Osteocyte (in vitro differentiated cells): ENCODE data around the gene CLCA2. TPM values are rescaled to one million over a fixed set of nuclear protein-coding genes. Genes with fewer than 3 reads are reported as not detected.

Experiments used
- DNase-seq: peaks from one replicate; pipeline ENCODE4 v3.0.0; 2021; ENCODE audit warnings: mixed read lengths; ENCODE audit not compliant: unreplicated experiment; ENCODE audit errors: extremely low spot score
- H3K27ac Mint-ChIP-seq: one replicate; pipeline ENCODE4 v1.8.0; 2021; ENCODE audit warnings: mild to moderate bottlenecking, mixed read lengths; ENCODE audit not compliant: unreplicated experiment
- H3K27me3 Mint-ChIP-seq: one replicate; pipeline ENCODE4 v1.8.0; 2021; ENCODE audit warnings: mixed read lengths; ENCODE audit not compliant: unreplicated experiment
- H3K36me3 Mint-ChIP-seq: one replicate; pipeline ENCODE4 v1.8.0; 2021; ENCODE audit warnings: mixed read lengths; ENCODE audit not compliant: unreplicated experiment
- H3K4me1 Mint-ChIP-seq: one replicate; pipeline ENCODE4 v1.8.0; 2021; ENCODE audit warnings: mixed read lengths; ENCODE audit not compliant: unreplicated experiment
- H3K4me3 Mint-ChIP-seq: one replicate; pipeline ENCODE4 v1.8.0; 2021; ENCODE audit warnings: mild to moderate bottlenecking, moderate library complexity, mixed read lengths; ENCODE audit not compliant: unreplicated experiment
- H3K9me3 Mint-ChIP-seq: one replicate; pipeline ENCODE4 v1.8.0; 2021; ENCODE audit warnings: mixed read lengths; ENCODE audit not compliant: unreplicated experiment
- total RNA-seq: library from RNA; stranded (reverse); gene quantifications from 2 replicates; pipeline ENCODE4 v1.2.1, GENCODE V29; 2021
- TF ChIP-seq, protein P1 (sequence below): fragments of 200-600 bp; sonication (generic); IDR thresholded peaks from 2 replicates; pipeline ENCODE4 v1.5.0; 2021; ENCODE audit warnings: antibody characterized with exemption, mild to moderate bottlenecking, moderate library complexity

Gene CLCA2
- total RNA-seq, 1 donor from 2014 or later: 0.13 TPM

DNA sequence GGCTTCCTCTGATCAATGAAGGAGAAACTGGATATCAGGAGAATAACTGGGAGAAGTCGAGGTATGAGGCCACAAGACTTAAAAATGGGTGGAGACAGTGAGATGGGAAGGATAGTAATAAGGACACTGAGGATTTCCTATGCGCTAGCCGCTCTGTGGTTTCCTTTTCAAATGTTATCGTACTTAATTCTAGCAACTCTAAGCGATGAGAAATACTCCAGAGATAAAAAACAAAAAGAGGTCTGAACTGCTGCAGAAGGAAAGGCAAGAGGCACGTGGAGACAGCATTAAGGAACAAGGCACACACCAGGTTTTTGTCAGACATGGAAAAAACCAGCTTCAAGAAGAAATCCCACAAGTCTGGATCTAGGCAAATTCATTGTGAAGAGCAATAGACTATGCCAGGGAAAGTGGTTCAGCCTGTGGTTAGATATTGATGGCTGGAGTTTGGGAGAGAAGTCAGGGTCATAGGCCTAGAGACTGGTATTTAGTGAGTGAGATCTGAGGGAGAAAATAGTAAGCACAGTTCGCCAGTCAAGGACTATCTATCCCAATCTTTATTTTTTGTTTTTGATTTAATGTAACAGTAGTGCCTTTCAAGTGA, 5.3 kb downstream of the CLCA2 start:
- Mint-ChIP-seq H3K36me3 (no peaks in the 10 kb centered on the region), H3K27ac (no peak overlapping the region), H3K9me3 (no peaks in the 10 kb centered on the region), H3K27me3 (peaks cover 2% of the 10 kb centered on the region), H3K4me3 (no peak overlapping the region), H3K4me1 (no peaks in the 10 kb centered on the region)
- DNase-seq: no peak
- TF ChIP-seq, protein P1, sequence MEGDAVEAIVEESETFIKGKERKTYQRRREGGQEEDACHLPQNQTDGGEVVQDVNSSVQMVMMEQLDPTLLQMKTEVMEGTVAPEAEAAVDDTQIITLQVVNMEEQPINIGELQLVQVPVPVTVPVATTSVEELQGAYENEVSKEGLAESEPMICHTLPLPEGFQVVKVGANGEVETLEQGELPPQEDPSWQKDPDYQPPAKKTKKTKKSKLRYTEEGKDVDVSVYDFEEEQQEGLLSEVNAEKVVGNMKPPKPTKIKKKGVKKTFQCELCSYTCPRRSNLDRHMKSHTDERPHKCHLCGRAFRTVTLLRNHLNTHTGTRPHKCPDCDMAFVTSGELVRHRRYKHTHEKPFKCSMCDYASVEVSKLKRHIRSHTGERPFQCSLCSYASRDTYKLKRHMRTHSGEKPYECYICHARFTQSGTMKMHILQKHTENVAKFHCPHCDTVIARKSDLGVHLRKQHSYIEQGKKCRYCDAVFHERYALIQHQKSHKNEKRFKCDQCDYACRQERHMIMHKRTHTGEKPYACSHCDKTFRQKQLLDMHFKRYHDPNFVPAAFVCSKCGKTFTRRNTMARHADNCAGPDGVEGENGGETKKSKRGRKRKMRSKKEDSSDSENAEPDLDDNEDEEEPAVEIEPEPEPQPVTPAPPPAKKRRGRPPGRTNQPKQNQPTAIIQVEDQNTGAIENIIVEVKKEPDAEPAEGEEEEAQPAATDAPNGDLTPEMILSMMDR: no peak

- TF ChIP-seq, protein P1: no peak
- no peak for DNase-seq
- Mint-ChIP-seq H3K36me3 (no peaks in the 10 kb centered on the region), H3K27me3 (peaks cover 2% of the 10 kb centered on the region), H3K4me1 (no peaks in the 10 kb centered on the region), H3K27ac (no peak overlapping the region), H3K9me3 (no peaks in the 10 kb centered on the region), H3K4me3 (no peak overlapping the region)
Observed at GRCh38 chr1:86429835-86430234, 5.9 kb downstream of the CLCA2 start.

- no peaks in the 10 kb centered on the region for H3K36me3 Mint-ChIP-seq
- TF ChIP-seq, protein P1: no peak
- DNase-seq: no peak
- peaks cover 2% of the 10 kb centered on the region for H3K27me3 Mint-ChIP-seq
- no peak overlapping the region for H3K4me3 Mint-ChIP-seq
- no peak overlapping the region for H3K27ac Mint-ChIP-seq
- no peaks in the 10 kb centered on the region for H3K9me3 Mint-ChIP-seq
- H3K4me1 Mint-ChIP-seq: no peaks in the 10 kb centered on the region
Observed at GRCh38 chr1:86430376-86430775, 6.4 kb downstream of the CLCA2 start.

DNA sequence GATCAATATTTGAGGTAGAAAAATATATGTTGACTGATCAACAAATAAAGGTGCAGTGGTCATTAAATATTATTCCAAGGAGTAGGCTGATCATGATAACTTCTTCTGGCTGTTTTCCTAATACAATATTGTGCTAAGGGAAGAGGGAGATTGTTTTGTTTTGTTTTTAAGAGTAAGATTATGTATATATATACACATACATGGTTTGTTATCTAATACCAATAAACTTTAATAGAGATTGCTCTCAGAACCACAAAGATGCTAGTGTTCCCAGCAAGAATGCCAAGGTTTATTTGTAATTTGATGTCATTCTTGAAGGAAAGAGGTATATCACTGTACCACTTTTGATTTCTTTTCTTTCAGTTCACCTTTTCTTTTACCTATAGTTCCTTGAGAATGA, 10.1 kb downstream of the CLCA2 start:
- DNase-seq: no peak
- Mint-ChIP-seq H3K4me1 (no peaks in the 10 kb centered on the region), H3K4me3 (no peak overlapping the region), H3K9me3 (no peaks in the 10 kb centered on the region), H3K27me3 (peaks cover 16% of the 10 kb centered on the region), H3K27ac (no peak overlapping the region), H3K36me3 (no peaks in the 10 kb centered on the region)
- TF ChIP-seq, protein P1: no peak

DNA sequence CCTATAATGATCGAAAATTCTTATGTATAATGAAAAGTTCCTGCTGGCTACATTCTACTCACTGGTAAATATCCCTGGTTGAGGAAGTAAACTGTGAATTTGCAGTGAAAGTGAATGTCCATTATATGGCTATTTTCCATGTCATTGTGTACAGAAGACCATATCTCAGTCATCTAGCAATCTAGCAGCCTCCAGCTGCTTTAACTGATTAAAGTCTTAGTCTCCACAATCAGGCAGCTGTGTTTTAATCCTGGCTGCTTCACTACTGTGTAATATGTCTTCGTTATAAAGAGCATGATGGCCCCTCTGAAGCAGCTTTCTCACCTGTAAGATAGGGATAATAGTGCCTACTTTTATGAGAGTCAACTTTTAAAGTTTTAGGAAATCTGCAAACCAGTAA, 11.4 kb downstream of the CLCA2 start:
- Mint-ChIP-seq H3K27ac (no peak overlapping the region), H3K9me3 (no peaks in the 10 kb centered on the region), H3K36me3 (no peaks in the 10 kb centered on the region), H3K27me3 (peaks cover 20% of the 10 kb centered on the region), H3K4me3 (no peak overlapping the region), H3K4me1 (no peaks in the 10 kb centered on the region)
- no peak for DNase-seq
- TF ChIP-seq, protein P1: no peak
